Keratinocyte (primary cell): ENCODE data around the gene KIAA0040. TPM values are rescaled to one million over a fixed set of nuclear protein-coding genes. Genes with fewer than 3 reads are reported as not detected.

Source experiments
- DNase-seq: peaks from one replicate; pipeline ENCODE4 v3.0.0-alpha.2; 2011; ENCODE audit warnings: low read depth, missing footprints, low spot score
- FAIRE-seq: peaks from 2 replicates; lab custom pipeline; 2011; peaks lifted over from hg19 to GRCh38; lab: Jason Lieb, UNC
- H2AFZ ChIP-seq: 2 replicates; pipeline ENCODE4 v1.6.0; 2012; ENCODE audit warnings: low read length, control low read depth, inconsistent platforms; ENCODE audit not compliant: control insufficient read depth
- H3K27ac ChIP-seq: 2 replicates; pipeline ENCODE4 v1.5.1; 2011; ENCODE audit warnings: low read length; ENCODE audit not compliant: control insufficient read depth, insufficient read depth
- H3K27me3 ChIP-seq: 3 replicates; pipeline ENCODE4 v1.6.0; 2011; ENCODE audit warnings: low read length; ENCODE audit not compliant: control insufficient read depth, insufficient read depth; ENCODE audit errors: extremely low read depth
- H3K36me3 ChIP-seq, 2 experiments: 2 replicates in 1 of 2; 3 replicates in 1 of 2; pipeline ENCODE4 v1.5.1; 2011; ENCODE audit warnings: low read length in 2 of 2, mild to moderate bottlenecking in 1 of 2; ENCODE audit not compliant: control insufficient read depth in 2 of 2, insufficient read depth in 2 of 2; ENCODE audit errors: extremely low read depth in 1 of 2
- H3K4me1 ChIP-seq: 3 replicates; pipeline ENCODE4 v1.5.1; 2011; ENCODE audit warnings: low read length; ENCODE audit not compliant: control insufficient read depth, insufficient read depth; ENCODE audit errors: extremely low read depth
- H3K4me2 ChIP-seq: 3 replicates; pipeline ENCODE4 v1.6.0; 2011; ENCODE audit warnings: low read depth, low read length; ENCODE audit not compliant: control insufficient read depth, insufficient read depth; ENCODE audit errors: extremely low read depth
- H3K4me3 ChIP-seq, 3 experiments: fragments of 200-600 bp in 1 of 3; sonication (generic) in 1 of 3; 2 replicates in 2 of 3; 3 replicates in 1 of 3; pipeline ENCODE4 v1.5.1; 2011 to 2016; ENCODE audit warnings: low read length in 3 of 3, mild to moderate bottlenecking in 3 of 3, control low read depth in 2 of 3, inconsistent platforms in 1 of 3, low read depth in 1 of 3, mixed read lengths in 1 of 3, mixed run types in 1 of 3, moderate library complexity in 1 of 3; ENCODE audit not compliant: control insufficient read depth in 2 of 3, insufficient read depth in 2 of 3; ENCODE audit errors: extremely low read depth in 1 of 3
- H3K79me2 ChIP-seq: 2 replicates; pipeline ENCODE4 v1.6.0; 2012; ENCODE audit warnings: low read length; ENCODE audit not compliant: control insufficient read depth, insufficient read depth
- H3K9ac ChIP-seq: 3 replicates; pipeline ENCODE4 v1.6.0; 2011; ENCODE audit warnings: low read length; ENCODE audit not compliant: control insufficient read depth, insufficient read depth; ENCODE audit errors: extremely low read depth
- H3K9me1 ChIP-seq: 3 replicates; pipeline ENCODE4 v1.6.0; 2011; ENCODE audit warnings: low read length; ENCODE audit not compliant: control insufficient read depth, insufficient read depth; ENCODE audit errors: extremely low read depth
- H3K9me3 ChIP-seq: 2 replicates; pipeline ENCODE4 v1.5.1; 2012; ENCODE audit warnings: low read depth, low read length; ENCODE audit not compliant: control insufficient read depth
- H4K20me1 ChIP-seq: 3 replicates; pipeline ENCODE4 v1.6.0; 2011; ENCODE audit warnings: low read length; ENCODE audit not compliant: control insufficient read depth, insufficient read depth; ENCODE audit errors: extremely low read depth
- CTCF ChIP-seq, 3 experiments: IDR thresholded peaks in 1 of 3; conservative IDR thresholded peaks in 1 of 3; optimal IDR thresholded peaks in 1 of 3; 2 replicates in 2 of 3; 3 replicates in 1 of 3; pipeline versions ENCODE3 to v1.5.1; 2011; ENCODE audit warnings: low read length in 3 of 3, mild to moderate bottlenecking in 3 of 3, moderate library complexity in 2 of 3, control low read depth in 1 of 3, inconsistent platforms in 1 of 3; ENCODE audit not compliant: insufficient read depth in 2 of 3; ENCODE audit errors: extremely low read depth in 1 of 3
- EZH2 ChIP-seq: IDR thresholded peaks from one replicate; pipeline ENCODE4 v1.6.1; 2012; ENCODE audit warnings: inconsistent platforms, mild to moderate bottlenecking, low read length, moderate library complexity
- dilution Hi-C: fragments of 300-500 bp; cut with MboI; formaldehyde crosslinking; loops from one replicate; pipeline ENCODE4 v1.7.0; 2020; ENCODE audit warnings: low sequenced_read_pairs; ENCODE audit not compliant: extremely low pct_ligation_motif_present
- polyA plus RNA-seq, 5 experiments: library from polyadenylated mRNA; depleted of rRNA in 3 of 5; stranded (reverse) in 3 of 5; stranded (forward) in 1 of 5; unstranded in 1 of 5; fragments of >200 nt; gene quantifications; 1 replicate in 1 of 5; 2 replicates in 3 of 5; 3 replicates in 1 of 5; pipeline versions ENCODE4 v1.2.1 to v1.2.3, GENCODE V29; 2011 to 2012; ENCODE audit warnings: missing spikeins in 2 of 5, low read depth in 1 of 5, low replicate concordance in 1 of 5

KIAA0040 gene
- polyA plus RNA-seq, 1 donor (not counting 4 experiments of a cell fraction or from before 2014, with no cell fraction given) = 57.9 TPM

- H3K9me1 ChIP-seq = no peaks in the 10 kb centered on the region
- peak overlapping the region; percentile 93 for H3K27ac ChIP-seq
- peaks cover 65% of the 10 kb centered on the region for H3K4me1 ChIP-seq
- DNase-seq = no peak
- H3K36me3 ChIP-seq = peaks cover 4 to 24% of the 10 kb centered on the region in 2 experiments
- no peaks in the 10 kb centered on the region for H3K27me3 ChIP-seq
- peaks cover 52% of the 10 kb centered on the region for H3K79me2 ChIP-seq
- dilution Hi-C loops = no loop called here
- peak overlapping the region; percentile 98 for H3K4me2 ChIP-seq
- H2AFZ ChIP-seq = peak overlapping the region; percentile 16
- H3K4me3 ChIP-seq = peak overlapping the region; percentile 64 to 94 (median 92)
- H3K9me3 ChIP-seq = no peaks in the 10 kb centered on the region
- peaks cover 3% of the 10 kb centered on the region for H4K20me1 ChIP-seq
- TF ChIP-seq CTCF (optimal IDR thresholded peaks at IDR 0.05 in 1 of 3, IDR thresholded peaks at IDR 0.05 in 1 of 3, conservative IDR thresholded peaks at IDR 0.05 in 1 of 3; ENCODE audit: extremely low read depth in 1 of 3, insufficient read depth in 2 of 3, low read length in 3 of 3) (no peak), EZH2 (no peak)
- peak overlapping the region; percentile 90 for H3K9ac ChIP-seq
- peak; percentile 29 for FAIRE-seq
Observed at GRCh38 chr1:175192111-175192629, 406 bp downstream of the KIAA0040 start.

- H3K9me1 ChIP-seq = no peaks in the 10 kb centered on the region
- peak overlapping the region; percentile 90 for H3K9ac ChIP-seq
- DNase-seq = no peak
- H2AFZ ChIP-seq = no peak overlapping the region
- dilution Hi-C loops = no loop called here
- H3K27ac ChIP-seq = peak overlapping the region; percentile 93
- no peaks in the 10 kb centered on the region for H3K27me3 ChIP-seq
- peaks cover 60% of the 10 kb centered on the region for H3K4me1 ChIP-seq
- no peaks in the 10 kb centered on the region for H3K9me3 ChIP-seq
- H3K4me3 ChIP-seq = peak overlapping the region; percentile 64 to 94 (median 92)
- H3K79me2 ChIP-seq = peaks cover 57% of the 10 kb centered on the region
- H3K36me3 ChIP-seq = peaks cover 4 to 28% of the 10 kb centered on the region in 2 experiments
- H3K4me2 ChIP-seq = peak overlapping the region; percentile 98
- peaks cover 6% of the 10 kb centered on the region for H4K20me1 ChIP-seq
- TF ChIP-seq EZH2 (no peak), CTCF (optimal IDR thresholded peaks at IDR 0.05 in 1 of 3, IDR thresholded peaks at IDR 0.05 in 1 of 3, conservative IDR thresholded peaks at IDR 0.05 in 1 of 3; ENCODE audit: extremely low read depth in 1 of 3, insufficient read depth in 2 of 3, low read length in 3 of 3) (no peak)
- no peak for FAIRE-seq
Observed at GRCh38 chr1:175191659-175192058, 917 bp downstream of the KIAA0040 start.
